Karpas-422 (cell line): ENCODE measurements around the gene MMS22L. TPM values are rescaled to one million over a fixed set of nuclear protein-coding genes. Genes with fewer than 3 reads are reported as not detected.

ENCODE experiments used
- DNase-seq: peaks from one replicate; pipeline ENCODE4 v3.0.0-alpha.2; 2015
- H2AFZ ChIP-seq: fragments of 200-600 bp; sonication (generic); 2 replicates; pipeline ENCODE4 v1.6.1; 2014; ENCODE audit warnings: antibody characterized with exemption, low read length, mixed read lengths
- H3K27ac ChIP-seq: fragments of 200-600 bp; sonication (generic); 2 replicates; pipeline ENCODE4 v1.5.1; 2014; ENCODE audit warnings: mild to moderate bottlenecking, low read length, moderate library complexity
- H3K27me3 ChIP-seq: fragments of 200-600 bp; sonication (generic); 2 replicates; pipeline ENCODE4 v1.6.1; 2014; ENCODE audit warnings: low read length, mixed read lengths
- H3K36me3 ChIP-seq: fragments of 200-600 bp; sonication (generic); 2 replicates; pipeline ENCODE4 v1.6.1; 2014; ENCODE audit warnings: low read length, mixed read lengths; ENCODE audit not compliant: insufficient read depth
- H3K4me1 ChIP-seq: fragments of 200-600 bp; sonication (generic); 2 replicates; pipeline ENCODE4 v1.6.1; 2014; ENCODE audit warnings: mild to moderate bottlenecking, low read length, mixed read lengths
- H3K4me2 ChIP-seq: fragments of 200-600 bp; sonication (generic); 2 replicates; pipeline ENCODE4 v1.6.1; 2014; ENCODE audit warnings: low read length, low read depth, mild to moderate bottlenecking; ENCODE audit not compliant: poor library complexity, severe bottlenecking
- H3K4me3 ChIP-seq: fragments of 200-600 bp; sonication (generic); 2 replicates; pipeline ENCODE4 v1.5.1; 2014; ENCODE audit warnings: mild to moderate bottlenecking, antibody characterized with exemption, low read length, mixed read lengths
- H3K79me2 ChIP-seq: fragments of 200-600 bp; sonication (generic); 2 replicates; pipeline ENCODE4 v1.6.1; 2014; ENCODE audit warnings: mild to moderate bottlenecking, low read length, mixed read lengths
- H3K9ac ChIP-seq: fragments of 200-600 bp; sonication (generic); 2 replicates; pipeline ENCODE4 v1.6.0; 2014; ENCODE audit warnings: low read length
- H3K9me2 ChIP-seq: fragments of 200-600 bp; sonication (generic), shearing (Covaris generic); replicated peaks from 2 replicates; pipeline ENCODE4 v1.6.0; 2014; ENCODE audit warnings: mild to moderate bottlenecking, low read length, moderate library complexity; ENCODE audit not compliant: insufficient read depth
- H3K9me3 ChIP-seq: fragments of 300-700, 200-600 bp; sonication (generic); 2 replicates; pipeline ENCODE4 v1.6.1; 2014; ENCODE audit warnings: low read length, mixed read lengths
- H4K20me1 ChIP-seq: fragments of 200-600 bp; sonication (generic); 2 replicates; pipeline ENCODE4 v1.6.1; 2014; ENCODE audit warnings: mild to moderate bottlenecking, antibody characterized with exemption, low read length, low read depth; ENCODE audit not compliant: insufficient read depth
- total RNA-seq: library from RNA; depleted of rRNA; stranded (reverse); fragments of >200 nt; shearing (Covaris generic); gene quantifications from 2 replicates; pipeline ENCODE4 v1.2.3, GENCODE V29; 2014; ENCODE audit warnings: low replicate concordance

MMS22L gene
- total RNA-seq, 1 experiment from 2014 or later, result 50.4 TPM

DNA sequence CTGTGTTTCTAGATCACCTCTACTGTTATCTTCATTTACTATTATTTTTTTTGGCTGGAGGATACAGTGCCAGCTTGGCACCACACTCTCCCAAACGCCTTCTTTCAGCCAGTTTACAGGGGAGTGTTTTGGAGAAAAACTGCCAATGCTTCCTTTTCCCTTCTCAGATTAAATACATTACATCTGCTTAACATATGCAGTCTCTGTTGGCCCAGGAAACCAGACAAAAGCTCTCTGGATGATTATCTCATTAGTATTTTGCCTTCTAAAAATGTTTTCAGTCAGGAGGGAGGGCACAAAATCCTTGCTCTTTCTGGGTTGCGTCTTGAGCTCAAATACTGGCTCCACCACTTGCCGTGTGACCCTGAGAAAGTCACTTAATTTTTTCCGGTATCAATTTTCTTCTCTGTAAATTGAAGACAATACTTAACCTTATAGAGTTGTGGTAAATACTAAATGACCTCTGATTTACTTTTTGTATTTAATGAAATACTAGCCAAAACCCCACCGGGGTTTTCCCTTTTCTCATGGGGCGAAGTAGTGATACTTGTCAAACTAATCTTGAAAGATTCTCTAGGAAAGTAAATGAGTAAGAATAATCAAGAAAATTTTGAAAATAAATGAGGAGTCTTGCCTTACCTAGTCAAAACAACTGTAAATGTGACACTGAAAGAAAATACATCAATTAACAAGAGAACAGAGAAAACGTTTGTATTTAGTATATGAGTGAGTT, 146.2 kb downstream of the MMS22L start:
- no peaks in the 10 kb centered on the region for H3K9me2 ChIP-seq
- no peak overlapping the region for H3K9ac ChIP-seq
- H3K9me3 ChIP-seq, result no peaks in the 10 kb centered on the region
- no peak overlapping the region for H3K4me3 ChIP-seq
- H3K4me2 ChIP-seq, result no peak overlapping the region
- H3K27ac ChIP-seq, result no peak overlapping the region
- no peaks in the 10 kb centered on the region for H3K79me2 ChIP-seq
- H3K4me1 ChIP-seq, result no peaks in the 10 kb centered on the region
- H4K20me1 ChIP-seq, result no peaks in the 10 kb centered on the region
- no peak for DNase-seq
- H3K27me3 ChIP-seq, result no peaks in the 10 kb centered on the region
- no peak overlapping the region for H2AFZ ChIP-seq
- no peaks in the 10 kb centered on the region for H3K36me3 ChIP-seq

DNA sequence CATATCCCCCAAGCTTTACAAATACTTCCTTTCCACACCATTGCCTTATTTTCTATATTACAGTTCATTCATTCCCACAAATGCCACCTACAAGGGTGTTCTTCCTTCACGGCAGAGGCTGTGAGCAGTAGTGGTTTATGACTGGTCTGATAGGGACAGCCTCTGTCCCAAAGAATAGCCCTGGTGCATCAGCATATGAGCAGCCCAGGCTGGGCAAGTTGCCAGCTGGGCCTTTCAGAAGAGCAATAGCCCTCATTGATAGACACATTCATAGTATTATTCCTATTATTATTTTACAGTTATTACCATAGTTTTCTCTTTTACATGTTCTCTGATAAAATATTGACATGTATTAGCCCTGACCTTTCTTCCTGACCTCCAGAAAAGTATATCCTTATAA, 149.9 kb downstream of the MMS22L start:
- no peaks in the 10 kb centered on the region for H3K79me2 ChIP-seq
- H3K4me2 ChIP-seq, result no peak overlapping the region
- H3K4me1 ChIP-seq, result no peaks in the 10 kb centered on the region
- H3K9me2 ChIP-seq, result no peaks in the 10 kb centered on the region
- H4K20me1 ChIP-seq, result no peaks in the 10 kb centered on the region
- H3K27ac ChIP-seq, result no peak overlapping the region
- no peak overlapping the region for H2AFZ ChIP-seq
- DNase-seq, result no peak
- no peaks in the 10 kb centered on the region for H3K36me3 ChIP-seq
- no peaks in the 10 kb centered on the region for H3K9me3 ChIP-seq
- H3K9ac ChIP-seq, result no peak overlapping the region
- H3K4me3 ChIP-seq, result no peak overlapping the region
- no peaks in the 10 kb centered on the region for H3K27me3 ChIP-seq

DNA sequence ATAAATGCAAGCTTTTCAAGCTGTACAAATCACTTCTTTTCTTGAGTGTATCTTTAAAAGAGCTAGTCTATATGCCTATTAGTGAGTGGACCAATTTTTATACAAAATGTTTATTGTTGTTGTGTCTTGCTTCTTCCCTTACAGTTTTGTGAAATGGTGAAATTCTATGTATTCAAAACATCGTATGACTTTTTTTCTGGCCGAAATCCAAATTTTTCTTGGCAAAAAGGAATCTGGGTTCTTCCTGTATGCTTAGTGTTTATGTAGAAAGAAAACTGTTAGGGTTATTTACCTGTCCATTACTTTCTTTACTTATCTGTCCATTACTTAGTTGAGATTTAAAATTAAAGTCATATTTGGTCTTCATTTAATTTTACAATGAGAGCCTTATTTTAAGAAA, 153.9 kb downstream of the MMS22L start:
- H4K20me1 ChIP-seq, result no peaks in the 10 kb centered on the region
- H3K9me2 ChIP-seq, result no peaks in the 10 kb centered on the region
- DNase-seq, result no peak
- H3K36me3 ChIP-seq, result no peaks in the 10 kb centered on the region
- H3K9ac ChIP-seq, result no peak overlapping the region
- no peak overlapping the region for H3K4me3 ChIP-seq
- H3K4me1 ChIP-seq, result no peaks in the 10 kb centered on the region
- no peaks in the 10 kb centered on the region for H3K27me3 ChIP-seq
- H2AFZ ChIP-seq, result no peak overlapping the region
- no peaks in the 10 kb centered on the region for H3K79me2 ChIP-seq
- no peak overlapping the region for H3K4me2 ChIP-seq
- H3K9me3 ChIP-seq, result no peaks in the 10 kb centered on the region
- no peak overlapping the region for H3K27ac ChIP-seq

DNA sequence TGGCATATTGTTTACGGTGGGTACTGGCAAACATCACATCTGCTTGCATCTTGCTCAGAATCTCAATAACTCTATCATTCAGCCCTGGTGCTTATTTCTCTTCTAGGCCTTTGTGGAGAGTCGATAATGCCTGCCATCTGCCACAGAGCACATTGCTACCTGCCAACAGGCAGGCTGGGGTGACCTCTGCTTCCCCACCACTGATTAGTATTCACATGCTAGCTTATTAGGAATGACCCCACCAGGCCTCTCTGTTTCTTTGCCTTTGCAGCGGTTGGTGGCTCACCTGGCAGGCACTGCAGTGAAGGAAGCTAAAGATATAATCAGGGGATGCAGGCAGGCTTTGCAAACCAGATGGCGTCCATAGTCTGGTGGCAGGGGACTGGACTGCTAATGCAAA, 154.5 kb downstream of the MMS22L start:
- no peak for DNase-seq
- Histone ChIP-seq H3K79me2 (no peaks in the 10 kb centered on the region), H3K27ac (no peak overlapping the region), H3K36me3 (no peaks in the 10 kb centered on the region), H2AFZ (no peak overlapping the region), H3K27me3 (no peaks in the 10 kb centered on the region), H3K4me3 (no peak overlapping the region), H4K20me1 (no peaks in the 10 kb centered on the region), H3K9me3 (no peaks in the 10 kb centered on the region), H3K4me2 (no peak overlapping the region), H3K4me1 (peaks cover 4% of the 10 kb centered on the region), H3K9me2 (no peaks in the 10 kb centered on the region), H3K9ac (no peak overlapping the region)

DNA sequence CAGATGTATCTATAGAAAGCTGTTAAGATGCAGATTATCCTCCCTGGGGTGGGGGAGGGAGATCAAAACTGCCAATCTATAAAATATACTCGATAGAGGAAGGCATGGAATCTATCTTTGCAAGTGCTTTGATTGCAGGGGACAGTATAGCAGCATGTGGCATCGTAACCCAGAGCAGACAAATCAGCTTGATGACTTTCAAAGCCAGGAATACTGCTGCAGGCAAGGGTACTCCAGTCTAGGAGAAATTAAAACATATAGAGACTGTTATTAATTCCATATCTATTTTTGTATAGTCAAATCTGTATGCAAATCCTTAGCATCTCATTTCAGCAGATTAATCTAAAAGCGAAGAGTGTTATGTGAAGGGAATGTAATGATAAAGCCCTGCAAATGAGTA, 159.4 kb downstream of the MMS22L start:
- H3K9me2 ChIP-seq, result no peaks in the 10 kb centered on the region
- peaks cover 4% of the 10 kb centered on the region for H3K4me1 ChIP-seq
- H3K27ac ChIP-seq, result no peak overlapping the region
- no peaks in the 10 kb centered on the region for H3K79me2 ChIP-seq
- H3K4me2 ChIP-seq, result no peak overlapping the region
- H3K9ac ChIP-seq, result no peak overlapping the region
- no peaks in the 10 kb centered on the region for H4K20me1 ChIP-seq
- DNase-seq, result no peak
- no peaks in the 10 kb centered on the region for H3K27me3 ChIP-seq
- no peaks in the 10 kb centered on the region for H3K36me3 ChIP-seq
- no peak overlapping the region for H2AFZ ChIP-seq
- no peak overlapping the region for H3K4me3 ChIP-seq
- no peaks in the 10 kb centered on the region for H3K9me3 ChIP-seq

DNA sequence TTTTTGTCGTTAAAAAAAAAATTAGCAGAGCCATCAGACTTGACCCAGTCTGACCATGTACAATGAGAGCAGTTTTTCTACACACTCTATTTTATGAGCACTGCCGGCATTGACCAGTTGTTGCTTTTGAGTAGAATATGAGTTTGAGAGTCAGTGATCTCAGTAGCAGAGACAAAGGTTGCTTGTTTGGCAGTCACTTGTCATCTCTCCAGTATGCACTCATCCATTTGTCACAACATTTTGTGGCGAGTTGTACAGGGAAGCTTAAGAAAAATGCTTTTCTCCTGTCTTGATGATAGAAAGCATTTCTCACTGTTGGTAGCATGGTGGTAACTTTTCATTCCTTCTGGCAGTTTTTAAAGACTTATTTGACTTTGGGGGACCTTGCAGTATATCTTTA, 159.9 kb downstream of the MMS22L start:
- Histone ChIP-seq H3K4me1 (peaks cover 4% of the 10 kb centered on the region), H3K9me2 (no peaks in the 10 kb centered on the region)
- no peak for DNase-seq

DNA sequence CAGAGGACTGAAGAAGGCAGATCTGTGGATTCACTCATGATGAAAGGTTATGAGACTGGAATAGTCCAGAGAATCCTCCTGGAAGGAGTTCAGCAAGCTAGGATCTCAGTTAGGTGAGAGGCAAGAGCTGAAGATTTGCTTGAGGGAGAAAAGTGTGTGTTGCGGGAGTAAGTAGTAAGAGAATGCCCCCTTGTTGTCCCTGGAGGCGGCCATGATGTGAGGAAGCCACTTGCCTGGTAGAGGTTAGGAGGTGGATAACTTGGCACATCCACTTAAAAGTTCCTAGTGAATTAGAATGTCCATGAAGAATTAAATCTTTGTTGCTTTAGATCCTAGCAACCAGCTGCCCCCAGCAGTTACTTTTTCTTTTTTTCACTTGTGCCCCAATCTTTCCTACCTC, 162.5 kb downstream of the MMS22L start:
- Histone ChIP-seq H3K27ac (no peak overlapping the region), H4K20me1 (no peaks in the 10 kb centered on the region), H3K36me3 (no peaks in the 10 kb centered on the region), H3K4me3 (no peak overlapping the region), H3K9me3 (no peaks in the 10 kb centered on the region), H3K9me2 (no peaks in the 10 kb centered on the region), H3K27me3 (no peaks in the 10 kb centered on the region), H3K79me2 (no peaks in the 10 kb centered on the region), H3K4me1 (peaks cover 4% of the 10 kb centered on the region), H3K4me2 (no peak overlapping the region), H2AFZ (no peak overlapping the region), H3K9ac (no peak overlapping the region)
- DNase-seq, result no peak

More for the DNA sequence above, 159.9 kb downstream of the MMS22L start:
- no peaks in the 10 kb centered on the region for H4K20me1 ChIP-seq
- no peaks in the 10 kb centered on the region for H3K27me3 ChIP-seq
- H3K36me3 ChIP-seq, result no peaks in the 10 kb centered on the region
- no peak overlapping the region for H3K9ac ChIP-seq
- no peak overlapping the region for H3K4me2 ChIP-seq
- H3K4me3 ChIP-seq, result no peak overlapping the region
- H3K9me3 ChIP-seq, result no peaks in the 10 kb centered on the region
- no peaks in the 10 kb centered on the region for H3K79me2 ChIP-seq
- no peak overlapping the region for H3K27ac ChIP-seq
- no peak overlapping the region for H2AFZ ChIP-seq

DNA sequence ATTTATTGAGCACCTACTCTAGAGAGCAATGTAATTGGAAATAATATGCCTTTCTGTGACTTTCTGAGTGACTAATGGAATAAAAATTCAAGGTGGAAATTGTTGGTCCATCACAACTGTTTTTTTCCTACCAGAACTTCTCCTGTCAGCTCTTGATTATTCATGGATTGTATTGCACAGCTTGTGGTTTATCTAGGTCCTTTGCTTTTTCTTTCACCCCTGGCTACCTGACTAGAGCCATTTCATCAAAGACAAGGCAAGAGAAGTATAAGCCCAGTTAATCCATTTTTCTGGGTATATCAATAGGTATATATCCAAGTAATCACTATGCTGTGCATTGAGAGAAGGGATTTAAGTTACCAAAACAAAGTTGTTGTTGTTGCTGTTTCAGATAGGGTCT, 168.4 kb downstream of the MMS22L start:
- Histone ChIP-seq H3K9me2 (no peaks in the 10 kb centered on the region), H3K4me1 (no peaks in the 10 kb centered on the region), H3K27ac (no peak overlapping the region), H4K20me1 (no peaks in the 10 kb centered on the region), H3K4me2 (no peak overlapping the region), H2AFZ (no peak overlapping the region), H3K9me3 (no peaks in the 10 kb centered on the region), H3K79me2 (no peaks in the 10 kb centered on the region), H3K9ac (no peak overlapping the region), H3K27me3 (no peaks in the 10 kb centered on the region), H3K36me3 (no peaks in the 10 kb centered on the region), H3K4me3 (no peak overlapping the region)
- DNase-seq, result no peak
